Liver (tissue), 9 donors: ENCODE measurements around the gene SHOC2. TPM values are rescaled to one million over a fixed set of nuclear protein-coding genes. Genes with fewer than 3 reads are reported as not detected.

ENCODE experiments used
- DNase-seq: peaks from one replicate; pipeline ENCODE4 v3.0.0-alpha.2; 2017; ENCODE audit warnings: low spot score
- H3K27ac ChIP-seq, 2 donors: one replicate each; pipeline ENCODE4 v1.7.0; 2013; ENCODE audit warnings: inconsistent platforms in 2 of 2, low read length in 2 of 2, control low read depth in 1 of 2, low read depth in 1 of 2, mild to moderate bottlenecking in 1 of 2
- H3K27me3 ChIP-seq, 4 donors: one replicate each; pipeline versions ENCODE4 v1.6.1 to v1.7.0; 2013; ENCODE audit warnings: low read length in 3 of 4, inconsistent platforms in 1 of 4, mild to moderate bottlenecking in 1 of 4, moderate library complexity in 1 of 4; ENCODE audit not compliant: control insufficient read depth in 4 of 4, insufficient read depth in 4 of 4
- H3K36me3 ChIP-seq, 4 donors: one replicate each; pipeline versions ENCODE4 v1.6.1 to v1.7.0; 2013; ENCODE audit warnings: low read length in 3 of 4, mild to moderate bottlenecking in 3 of 4, low read depth in 1 of 4, moderate library complexity in 1 of 4; ENCODE audit not compliant: control insufficient read depth in 4 of 4, insufficient read depth in 3 of 4
- H3K4me1 ChIP-seq, 4 donors: one replicate each; pipeline versions ENCODE4 v1.6.1 to v1.7.0; 2013; ENCODE audit warnings: low read length in 3 of 4, mild to moderate bottlenecking in 3 of 4, moderate library complexity in 1 of 4; ENCODE audit not compliant: control insufficient read depth in 4 of 4, insufficient read depth in 4 of 4
- H3K4me3 ChIP-seq, 3 donors: one replicate each; pipeline versions ENCODE4 v1.6.1 to v1.7.0; 2013; ENCODE audit warnings: low read length in 3 of 3, control low read depth in 1 of 3, low read depth in 1 of 3, mild to moderate bottlenecking in 1 of 3
- H3K9ac ChIP-seq, 2 donors: one replicate each; pipeline ENCODE4 v1.7.0; 2013; ENCODE audit warnings: low read length in 2 of 2, mild to moderate bottlenecking in 2 of 2, moderate library complexity in 2 of 2, control low read depth in 1 of 2, low read depth in 1 of 2
- H3K9me3 ChIP-seq, 4 donors: one replicate each; pipeline versions ENCODE4 v1.6.1 to v1.7.0; 2013; ENCODE audit warnings: low read length in 3 of 4; ENCODE audit not compliant: control insufficient read depth in 4 of 4
- EGR1 ChIP-seq, 2 donors: IDR thresholded peaks; 2 replicates each; pipeline ENCODE4 v1.6.1; 2016 to 2018; ENCODE audit warnings: antibody characterized with exemption in 2 of 2, low read depth in 2 of 2
- FOXA1 ChIP-seq: IDR thresholded peaks from 2 replicates; pipeline ENCODE4 v1.6.1; 2016; ENCODE audit warnings: antibody characterized with exemption
- FOXA2 ChIP-seq: IDR thresholded peaks from 2 replicates; pipeline ENCODE4 v1.6.1; 2016; ENCODE audit warnings: antibody characterized with exemption
- GABPA ChIP-seq, 2 donors: IDR thresholded peaks in 1 of 2; conservative IDR thresholded peaks in 1 of 2; 2 replicates each; pipeline ENCODE4 v1.6.1; 2016; ENCODE audit warnings: antibody characterized with exemption in 2 of 2, mild to moderate bottlenecking in 1 of 2, moderate library complexity in 1 of 2
- HNF4A ChIP-seq, 2 donors: conservative IDR thresholded peaks; 2 replicates each; pipeline ENCODE4 v1.6.1; 2016; ENCODE audit warnings: antibody characterized with exemption in 2 of 2, mild to moderate bottlenecking in 2 of 2
- HNF4G ChIP-seq: IDR thresholded peaks from 2 replicates; pipeline ENCODE4 v1.6.1; 2016; ENCODE audit warnings: antibody characterized with exemption
- JUND ChIP-seq, 2 donors: IDR thresholded peaks; 2 replicates each; pipeline ENCODE4 v1.6.1; 2016; ENCODE audit warnings: antibody characterized with exemption in 2 of 2
- NR2F2 ChIP-seq: IDR thresholded peaks from 2 replicates; pipeline ENCODE4 v1.6.1; 2016; ENCODE audit warnings: antibody characterized with exemption
- RAD21 ChIP-seq, 2 donors: IDR thresholded peaks; 2 replicates each; pipeline ENCODE4 v1.6.1; 2016; ENCODE audit warnings: antibody characterized with exemption in 2 of 2, mild to moderate bottlenecking in 2 of 2
- RXRA ChIP-seq, 2 donors: IDR thresholded peaks; 2 replicates each; pipeline ENCODE4 v1.6.1; 2017 to 2018; ENCODE audit warnings: antibody characterized with exemption in 2 of 2, mild to moderate bottlenecking in 1 of 2
- SP1 ChIP-seq: IDR thresholded peaks from 2 replicates; pipeline ENCODE4 v1.6.1; 2018; ENCODE audit warnings: antibody characterized with exemption, mild to moderate bottlenecking
- TAF1 ChIP-seq: conservative IDR thresholded peaks from 2 replicates; pipeline ENCODE4 v1.6.1; 2016; ENCODE audit warnings: antibody characterized with exemption, mild to moderate bottlenecking
- YY1 ChIP-seq: IDR thresholded peaks from 2 replicates; pipeline ENCODE4 v1.6.1; 2016; ENCODE audit warnings: antibody characterized with exemption, mild to moderate bottlenecking
- WGBS: extraction: QIAGEN DNeasy Blood & Tissue Kit; methylation state at CpG from one replicate; pipeline ENCODE4 v1.1.7; 2013; 5-methylcytosine and 5-hydroxymethylcytosine counted together
- polyA plus RNA-seq, 2 donors: library from polyadenylated mRNA; stranded (reverse) in 1 of 2; unstranded in 1 of 2; fragments of 200-250 nt in 1 of 2; fragments of >200 nt in 1 of 2; fragmentation: Nextera tagmentation in 1 of 2; extraction: Ambion mirVana in 1 of 2; gene quantifications; one replicate each; pipeline versions ENCODE4 v1.2.1 to v1.2.3, GENCODE V29; 2013 to 2015
- total RNA-seq, 2 donors: library from RNA; depleted of rRNA; stranded (reverse); fragments of >200 nt; gene quantifications; one replicate each; pipeline ENCODE4 v1.2.3, GENCODE V29; 2014
- TF ChIP-seq, protein P1 (sequence below): fragments of 150-350 bp; IDR thresholded peaks from 2 replicates; pipeline ENCODE4 v1.5.1; 2017; ENCODE audit warnings: improper control_type of control experiment, low read depth, low read length; ENCODE audit not compliant: missing input control
- TF ChIP-seq, protein P2 (sequence below): IDR thresholded peaks from 2 replicates; pipeline ENCODE4 v1.6.1; 2016; ENCODE audit warnings: antibody characterized with exemption, mild to moderate bottlenecking
- TF ChIP-seq, protein P3 (sequence below): IDR thresholded peaks from 2 replicates; pipeline ENCODE4 v1.6.1; 2016; ENCODE audit warnings: antibody characterized with exemption
- TF ChIP-seq, protein P4 (sequence below): IDR thresholded peaks from 2 replicates; pipeline ENCODE4 v1.6.1; 2016; ENCODE audit warnings: antibody characterized with exemption
- TF ChIP-seq, protein P5 (sequence below): IDR thresholded peaks from 2 replicates; pipeline ENCODE4 v1.6.1; 2016; ENCODE audit warnings: antibody characterized with exemption
- donor health status: healthy.
- donor health status: healthy.
- donor health status: healthy.
- donor health status: healthy.
- donor health status: healthy.

Gene SHOC2
- total and polyA plus RNA-seq, 4 donors, result 7.8 to 33.7 (median 17.9) TPM

DNA sequence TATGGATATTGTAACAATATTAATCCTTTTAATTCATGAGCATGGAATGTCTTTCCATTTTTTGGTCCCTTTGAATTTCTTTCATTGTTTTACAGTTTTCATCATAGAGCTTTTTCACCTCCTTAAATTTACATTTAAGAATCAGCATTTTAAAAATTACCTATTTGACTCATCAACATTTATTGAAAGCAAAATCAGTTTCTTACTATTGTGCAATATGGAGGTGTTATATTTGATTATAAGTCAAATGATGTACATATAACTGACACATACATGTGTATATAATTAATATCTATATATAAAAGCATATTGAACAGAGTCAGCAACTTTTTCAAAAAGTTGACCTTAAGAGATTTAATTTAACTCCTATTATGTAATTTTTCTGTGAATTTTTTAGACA lies 52.2 kb downstream of the SHOC2 start (continued):
- TF ChIP-seq, protein P1, sequence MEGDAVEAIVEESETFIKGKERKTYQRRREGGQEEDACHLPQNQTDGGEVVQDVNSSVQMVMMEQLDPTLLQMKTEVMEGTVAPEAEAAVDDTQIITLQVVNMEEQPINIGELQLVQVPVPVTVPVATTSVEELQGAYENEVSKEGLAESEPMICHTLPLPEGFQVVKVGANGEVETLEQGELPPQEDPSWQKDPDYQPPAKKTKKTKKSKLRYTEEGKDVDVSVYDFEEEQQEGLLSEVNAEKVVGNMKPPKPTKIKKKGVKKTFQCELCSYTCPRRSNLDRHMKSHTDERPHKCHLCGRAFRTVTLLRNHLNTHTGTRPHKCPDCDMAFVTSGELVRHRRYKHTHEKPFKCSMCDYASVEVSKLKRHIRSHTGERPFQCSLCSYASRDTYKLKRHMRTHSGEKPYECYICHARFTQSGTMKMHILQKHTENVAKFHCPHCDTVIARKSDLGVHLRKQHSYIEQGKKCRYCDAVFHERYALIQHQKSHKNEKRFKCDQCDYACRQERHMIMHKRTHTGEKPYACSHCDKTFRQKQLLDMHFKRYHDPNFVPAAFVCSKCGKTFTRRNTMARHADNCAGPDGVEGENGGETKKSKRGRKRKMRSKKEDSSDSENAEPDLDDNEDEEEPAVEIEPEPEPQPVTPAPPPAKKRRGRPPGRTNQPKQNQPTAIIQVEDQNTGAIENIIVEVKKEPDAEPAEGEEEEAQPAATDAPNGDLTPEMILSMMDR, result no peak

DNA sequence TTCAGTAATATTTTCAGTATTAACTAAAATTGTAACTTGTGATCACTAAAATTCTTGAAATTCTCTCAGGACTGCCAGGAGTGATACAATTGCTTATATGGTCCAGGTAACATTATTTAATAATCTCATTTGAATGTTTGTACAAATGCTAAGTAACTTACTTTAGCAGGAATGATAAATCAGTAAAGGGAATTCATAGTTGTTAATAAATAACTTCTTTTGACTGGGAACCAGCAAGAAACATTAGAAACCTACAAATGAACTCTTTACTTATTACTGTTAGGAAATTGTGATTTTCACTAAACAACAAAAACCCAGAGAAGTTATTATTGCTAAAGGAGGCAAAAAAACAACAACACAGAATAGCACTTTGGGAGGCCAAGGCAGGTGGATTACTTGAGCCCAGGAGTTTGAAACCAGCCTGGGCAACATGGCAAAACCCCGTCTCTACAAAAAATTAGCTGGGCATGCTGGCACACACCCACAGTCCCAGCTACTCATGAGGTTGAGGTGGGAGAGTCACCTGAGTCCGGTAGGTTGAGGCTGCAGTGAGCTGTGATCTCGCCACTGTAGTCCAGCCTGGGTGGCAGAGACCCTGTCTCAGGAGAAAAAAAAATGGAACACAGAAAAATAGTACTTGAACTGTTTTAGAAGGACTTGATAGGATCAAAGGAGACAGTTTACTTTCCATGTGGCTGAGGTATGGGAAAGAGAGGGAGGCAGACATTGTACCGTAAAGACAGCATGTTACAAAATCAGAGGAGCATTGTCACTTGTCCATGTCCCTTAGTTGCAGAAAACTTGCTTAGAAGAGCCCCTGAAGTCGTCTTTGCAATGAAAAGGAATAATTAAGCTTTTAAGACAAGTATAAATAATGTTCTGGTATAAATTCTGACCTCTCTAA lies 53.1 kb downstream of the SHOC2 start:
- no peaks in the 10 kb centered on the region for H3K9me3 ChIP-seq
- no peak overlapping the region for H3K4me3 ChIP-seq
- H3K27me3 ChIP-seq, result no peaks in the 10 kb centered on the region
- no peak for DNase-seq
- H3K36me3 ChIP-seq, result no peaks in the 10 kb centered on the region
- H3K4me1 ChIP-seq, result peaks cover 2 to 12% (median 7%) of the 10 kb centered on the region in 4 donors
- 65% methylated on average over 5 of the region's 5 CpGs for WGBS
- no peak for TF ChIP-seq JUND (IDR thresholded peaks at IDR 0.05)
- TF ChIP-seq EGR1 (IDR thresholded peaks at IDR 0.05; ENCODE audit: low read depth in 2 of 2), result no peak
- no peak overlapping the region for H3K9ac ChIP-seq
- peak overlapping the region in 1 of 2 donors; percentile 53 for H3K27ac ChIP-seq

DNA sequence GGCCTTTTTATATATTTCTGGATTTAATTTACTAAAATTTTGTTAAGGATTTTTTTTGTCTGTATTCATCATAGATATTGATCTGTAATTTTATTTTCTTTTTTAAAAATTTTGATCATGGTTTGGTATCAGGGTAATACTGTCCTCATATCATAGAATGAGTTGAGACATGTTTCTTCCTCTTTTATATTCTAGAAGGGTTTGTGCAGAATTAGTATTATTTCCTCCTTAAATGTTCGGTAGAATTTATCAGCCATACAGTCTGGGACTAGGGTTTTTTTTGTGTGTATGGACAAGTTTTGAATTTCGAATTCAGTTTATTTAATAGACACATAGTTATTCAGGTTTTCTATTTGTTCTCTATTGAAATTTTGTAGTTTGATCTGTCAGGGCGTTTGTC lies 54.0 kb downstream of the SHOC2 start:
- no peak for DNase-seq
- H3K4me1 ChIP-seq, result peaks cover 3 to 19% (median 13%) of the 10 kb centered on the region in 4 donors
- no peak overlapping the region for H3K27ac ChIP-seq
- no peak overlapping the region for H3K9ac ChIP-seq
- no peaks in the 10 kb centered on the region for H3K27me3 ChIP-seq
- H3K4me3 ChIP-seq, result no peak overlapping the region
- TF ChIP-seq, protein P2, sequence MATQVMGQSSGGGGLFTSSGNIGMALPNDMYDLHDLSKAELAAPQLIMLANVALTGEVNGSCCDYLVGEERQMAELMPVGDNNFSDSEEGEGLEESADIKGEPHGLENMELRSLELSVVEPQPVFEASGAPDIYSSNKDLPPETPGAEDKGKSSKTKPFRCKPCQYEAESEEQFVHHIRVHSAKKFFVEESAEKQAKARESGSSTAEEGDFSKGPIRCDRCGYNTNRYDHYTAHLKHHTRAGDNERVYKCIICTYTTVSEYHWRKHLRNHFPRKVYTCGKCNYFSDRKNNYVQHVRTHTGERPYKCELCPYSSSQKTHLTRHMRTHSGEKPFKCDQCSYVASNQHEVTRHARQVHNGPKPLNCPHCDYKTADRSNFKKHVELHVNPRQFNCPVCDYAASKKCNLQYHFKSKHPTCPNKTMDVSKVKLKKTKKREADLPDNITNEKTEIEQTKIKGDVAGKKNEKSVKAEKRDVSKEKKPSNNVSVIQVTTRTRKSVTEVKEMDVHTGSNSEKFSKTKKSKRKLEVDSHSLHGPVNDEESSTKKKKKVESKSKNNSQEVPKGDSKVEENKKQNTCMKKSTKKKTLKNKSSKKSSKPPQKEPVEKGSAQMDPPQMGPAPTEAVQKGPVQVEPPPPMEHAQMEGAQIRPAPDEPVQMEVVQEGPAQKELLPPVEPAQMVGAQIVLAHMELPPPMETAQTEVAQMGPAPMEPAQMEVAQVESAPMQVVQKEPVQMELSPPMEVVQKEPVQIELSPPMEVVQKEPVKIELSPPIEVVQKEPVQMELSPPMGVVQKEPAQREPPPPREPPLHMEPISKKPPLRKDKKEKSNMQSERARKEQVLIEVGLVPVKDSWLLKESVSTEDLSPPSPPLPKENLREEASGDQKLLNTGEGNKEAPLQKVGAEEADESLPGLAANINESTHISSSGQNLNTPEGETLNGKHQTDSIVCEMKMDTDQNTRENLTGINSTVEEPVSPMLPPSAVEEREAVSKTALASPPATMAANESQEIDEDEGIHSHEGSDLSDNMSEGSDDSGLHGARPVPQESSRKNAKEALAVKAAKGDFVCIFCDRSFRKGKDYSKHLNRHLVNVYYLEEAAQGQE, result no peak
- TF ChIP-seq, protein P3, sequence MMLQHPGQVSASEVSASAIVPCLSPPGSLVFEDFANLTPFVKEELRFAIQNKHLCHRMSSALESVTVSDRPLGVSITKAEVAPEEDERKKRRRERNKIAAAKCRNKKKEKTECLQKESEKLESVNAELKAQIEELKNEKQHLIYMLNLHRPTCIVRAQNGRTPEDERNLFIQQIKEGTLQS, result no peak
- TF ChIP-seq, protein P1, result no peak
- TF ChIP-seq RAD21 (IDR thresholded peaks at IDR 0.05) (no peak), FOXA1 (no peak), RXRA (IDR thresholded peaks at IDR 0.05) (no peak), YY1 (no peak), EGR1 (IDR thresholded peaks at IDR 0.05; ENCODE audit: low read depth in 2 of 2) (no peak), FOXA2 (no peak), SP1 (no peak), HNF4G (no peak), JUND (IDR thresholded peaks at IDR 0.05) (no peak), TAF1 (no peak), NR2F2 (no peak), HNF4A (conservative IDR thresholded peaks at IDR 0.05) (no peak), GABPA (IDR thresholded peaks at IDR 0.05 in 1 of 2, conservative IDR thresholded peaks at IDR 0.05 in 1 of 2) (no peak)
- TF ChIP-seq, protein P4, sequence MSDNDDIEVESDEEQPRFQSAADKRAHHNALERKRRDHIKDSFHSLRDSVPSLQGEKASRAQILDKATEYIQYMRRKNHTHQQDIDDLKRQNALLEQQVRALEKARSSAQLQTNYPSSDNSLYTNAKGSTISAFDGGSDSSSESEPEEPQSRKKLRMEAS, result no peak
- TF ChIP-seq, protein P5, sequence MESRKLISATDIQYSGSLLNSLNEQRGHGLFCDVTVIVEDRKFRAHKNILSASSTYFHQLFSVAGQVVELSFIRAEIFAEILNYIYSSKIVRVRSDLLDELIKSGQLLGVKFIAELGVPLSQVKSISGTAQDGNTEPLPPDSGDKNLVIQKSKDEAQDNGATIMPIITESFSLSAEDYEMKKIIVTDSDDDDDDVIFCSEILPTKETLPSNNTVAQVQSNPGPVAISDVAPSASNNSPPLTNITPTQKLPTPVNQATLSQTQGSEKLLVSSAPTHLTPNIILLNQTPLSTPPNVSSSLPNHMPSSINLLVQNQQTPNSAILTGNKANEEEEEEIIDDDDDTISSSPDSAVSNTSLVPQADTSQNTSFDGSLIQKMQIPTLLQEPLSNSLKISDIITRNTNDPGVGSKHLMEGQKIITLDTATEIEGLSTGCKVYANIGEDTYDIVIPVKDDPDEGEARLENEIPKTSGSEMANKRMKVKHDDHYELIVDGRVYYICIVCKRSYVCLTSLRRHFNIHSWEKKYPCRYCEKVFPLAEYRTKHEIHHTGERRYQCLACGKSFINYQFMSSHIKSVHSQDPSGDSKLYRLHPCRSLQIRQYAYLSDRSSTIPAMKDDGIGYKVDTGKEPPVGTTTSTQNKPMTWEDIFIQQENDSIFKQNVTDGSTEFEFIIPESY, result no peak
- 49% methylated on average over 3 of the region's 3 CpGs for WGBS
- no peaks in the 10 kb centered on the region for H3K36me3 ChIP-seq
- no peaks in the 10 kb centered on the region for H3K9me3 ChIP-seq
